NCI-H2171 (cell line): ENCODE data around the gene TPR.
A peak's percentile ranks its signal among the peaks of the same experiment; 100 is the strongest.
"Not testable (repeated sequence)": the region's sequence is repeated elsewhere in the genome, so short reads cannot be mapped to it uniquely, and the experiment has no call there.

ENCODE experiments used
- DNase-seq: peaks from one replicate; lab custom pipeline; 2025; lab: John Stamatoyannopoulos, UW

The TPR gene

DNA sequence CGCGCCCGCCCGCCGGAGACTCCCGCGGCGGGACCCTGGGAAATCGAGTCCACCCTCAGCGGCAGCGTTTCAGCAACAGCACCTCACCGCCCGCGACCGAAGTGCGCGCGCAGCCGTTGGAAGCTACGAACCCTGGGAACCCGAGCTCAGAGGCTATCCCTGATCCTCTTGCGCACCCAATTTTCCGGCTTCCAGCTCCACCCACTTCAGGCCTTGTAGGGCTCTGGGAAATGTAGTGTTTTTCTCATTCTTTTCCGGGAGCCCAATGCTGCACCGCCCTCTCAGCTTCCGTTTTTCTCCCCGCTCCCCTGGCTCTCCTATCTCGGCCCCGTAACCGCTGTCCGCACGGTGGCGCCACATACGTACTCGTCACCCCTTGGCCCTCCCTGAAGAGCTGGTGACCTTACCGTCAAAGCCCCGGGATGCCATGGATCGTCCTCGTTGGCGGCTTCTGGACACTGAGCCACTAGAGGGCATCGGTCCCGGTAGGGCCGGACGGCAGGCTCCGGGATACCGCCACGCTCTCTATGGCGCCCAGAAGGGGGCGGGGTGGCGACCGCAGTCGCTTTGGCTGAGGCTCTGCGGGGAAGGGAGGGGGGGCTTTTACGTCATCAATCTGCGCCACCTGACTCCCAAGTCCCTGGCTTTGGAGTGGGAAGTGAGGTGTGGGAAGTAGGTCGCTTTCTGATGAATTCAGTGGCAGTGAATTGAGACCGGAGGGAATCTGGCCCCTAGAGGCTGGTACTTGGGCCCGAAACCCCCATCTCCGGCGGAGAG is at the start of gene TPR, which contains the start of gene ODR4:
TPR (minus strand) TSS at position 102 of the 777 bp plus-strand sequence. CDS start 225 bp downstream, outside the sequence.
ODR4 (plus strand) TSS at position 687 of the 777 bp plus-strand sequence. CDS start 3,948 bp downstream, outside the sequence.
- peak; percentile 98 for DNase-seq

- no peak for DNase-seq
Measured at GRCh38 chr1:186424539-186424938, 49.5 kb upstream of the TPR start.

DNA sequence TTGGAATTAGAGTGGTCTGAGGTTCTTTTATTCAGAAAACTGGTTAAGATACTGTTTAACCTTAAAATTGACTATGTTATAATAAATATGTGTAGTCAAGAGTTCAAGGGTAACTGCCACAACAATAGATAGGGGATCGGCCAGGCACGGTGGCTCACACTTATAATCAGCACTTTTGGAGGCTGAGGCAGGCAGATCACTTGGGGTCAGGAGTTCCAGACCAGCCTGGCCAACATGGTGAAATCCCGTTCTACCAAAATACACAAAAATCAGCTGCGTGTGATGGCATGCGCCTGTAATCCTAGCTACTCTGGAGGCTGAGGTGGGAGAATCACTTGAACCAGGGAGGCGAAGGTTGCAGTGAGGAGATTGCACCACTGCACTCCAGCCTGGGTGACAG is 46.4 kb upstream of the TPR start:
- no peak for DNase-seq

- DNase-seq, result no peak
Measured at GRCh38 chr1:186420923-186421322, 45.9 kb upstream of the TPR start.

DNA sequence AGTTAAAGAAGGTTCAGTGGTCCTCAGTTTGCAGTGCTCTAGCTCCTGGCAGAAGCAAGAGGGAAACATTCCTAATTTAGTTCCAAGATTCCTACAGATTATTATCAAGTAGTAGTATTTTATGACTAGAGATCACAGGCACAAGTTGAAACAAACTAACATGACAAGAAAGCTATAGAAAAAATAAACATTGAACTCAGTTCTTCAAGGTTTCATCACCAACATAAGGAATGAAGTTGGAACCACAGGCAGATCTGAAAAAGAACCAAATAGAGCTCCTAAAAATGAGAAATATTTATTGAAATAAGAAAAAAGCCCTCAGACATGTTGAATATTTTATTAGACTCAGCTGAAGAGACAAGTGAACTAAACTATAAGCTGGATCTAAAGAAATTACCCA is 45.3 kb upstream of the TPR start:
- DNase-seq, result no peak

DNA sequence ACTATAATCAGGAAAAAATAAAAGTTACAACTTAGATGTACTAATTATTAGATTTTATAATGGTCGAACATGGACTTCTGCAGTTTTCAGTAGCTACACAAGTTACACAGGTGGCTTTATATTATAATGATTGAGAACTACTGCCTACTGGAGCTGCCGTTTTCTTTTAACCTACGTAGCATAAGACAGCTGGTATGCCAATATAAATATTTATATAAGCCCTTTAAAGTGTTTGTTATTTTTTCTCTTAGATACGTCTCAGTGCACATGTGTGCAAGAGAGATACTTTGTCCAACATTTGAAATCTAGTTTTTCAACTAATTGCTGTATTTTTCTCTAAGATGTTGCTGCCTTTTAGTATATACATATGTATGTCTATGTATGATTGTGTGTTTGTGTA is 43.5 kb upstream of the TPR start:
- DNase-seq, result no peak

- DNase-seq, result no peak
Measured at GRCh38 chr1:186413319-186413718, 38.3 kb upstream of the TPR start.

- DNase-seq, result no peak
Measured at GRCh38 chr1:186409091-186409490, 34.0 kb upstream of the TPR start.

GRCh38 chr1:186404454-186405051 is 29.5 kb upstream of the TPR start:
- no peak for DNase-seq

GRCh38 chr1:186403632-186404031 is 28.6 kb upstream of the TPR start:
- DNase-seq, result no peak

GRCh38 chr1:186401446-186401845 is 26.4 kb upstream of the TPR start:
- not testable (repeated sequence) for DNase-seq

DNA sequence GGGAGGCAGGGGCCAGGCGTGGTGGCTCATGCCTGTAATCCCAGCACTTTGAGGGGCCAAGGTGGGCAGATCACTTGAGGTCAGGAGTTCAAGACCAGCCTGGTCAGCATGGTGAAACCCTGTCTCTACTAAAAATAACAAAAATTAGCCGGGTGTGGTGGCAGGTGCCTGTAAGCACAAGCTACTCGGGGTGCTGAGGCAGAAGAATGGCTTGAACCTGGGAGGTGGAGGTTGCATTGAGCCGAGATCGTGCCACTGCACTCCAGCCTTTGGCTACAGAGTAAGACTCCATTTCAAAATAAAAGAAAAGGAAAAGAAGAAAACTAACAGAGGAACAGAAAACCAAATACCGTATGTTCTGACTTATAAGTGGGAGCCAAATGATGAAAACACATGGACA is 17.7 kb upstream of the TPR start:
- DNase-seq, result not testable (repeated sequence)

- no peak for DNase-seq
Measured at GRCh38 chr1:186391841-186392240, 16.8 kb upstream of the TPR start.

GRCh38 chr1:186390925-186391324 is 15.9 kb upstream of the TPR start:
- DNase-seq, result no peak

DNA sequence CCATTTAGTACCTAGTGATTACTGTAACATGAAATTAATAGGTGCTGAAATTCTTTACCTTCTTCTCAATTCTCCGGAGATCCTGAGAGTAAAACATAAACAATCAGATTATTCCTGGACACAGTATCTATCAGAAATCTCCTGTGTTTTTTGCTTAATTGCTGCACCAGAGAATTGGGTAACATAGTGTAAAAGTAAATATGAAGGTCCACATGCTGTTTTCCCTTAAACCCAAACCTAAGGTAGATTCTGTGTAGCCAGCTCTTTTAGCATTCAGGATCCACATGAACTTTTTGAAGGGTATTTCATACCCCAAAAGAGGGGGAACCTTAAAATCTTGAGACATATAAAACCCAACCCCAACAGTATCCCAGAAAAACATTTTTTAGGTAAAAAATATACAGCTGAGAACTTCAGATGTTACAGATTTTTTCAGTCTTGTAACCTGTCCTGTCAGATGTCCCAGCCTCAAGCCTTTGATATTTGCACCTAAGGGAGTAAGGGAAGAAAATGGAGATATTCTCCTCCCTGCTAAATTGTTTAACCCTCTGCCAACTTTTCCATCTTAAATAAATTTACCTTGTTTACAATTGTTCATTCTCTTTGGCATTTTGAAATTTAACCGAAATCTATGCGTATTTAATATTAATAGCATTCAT is 11.8 kb upstream of the TPR start:
- no peak for DNase-seq

- DNase-seq, result no peak
Measured at GRCh38 chr1:186375929-186376319, 871 bp upstream of the TPR start.

DNA sequence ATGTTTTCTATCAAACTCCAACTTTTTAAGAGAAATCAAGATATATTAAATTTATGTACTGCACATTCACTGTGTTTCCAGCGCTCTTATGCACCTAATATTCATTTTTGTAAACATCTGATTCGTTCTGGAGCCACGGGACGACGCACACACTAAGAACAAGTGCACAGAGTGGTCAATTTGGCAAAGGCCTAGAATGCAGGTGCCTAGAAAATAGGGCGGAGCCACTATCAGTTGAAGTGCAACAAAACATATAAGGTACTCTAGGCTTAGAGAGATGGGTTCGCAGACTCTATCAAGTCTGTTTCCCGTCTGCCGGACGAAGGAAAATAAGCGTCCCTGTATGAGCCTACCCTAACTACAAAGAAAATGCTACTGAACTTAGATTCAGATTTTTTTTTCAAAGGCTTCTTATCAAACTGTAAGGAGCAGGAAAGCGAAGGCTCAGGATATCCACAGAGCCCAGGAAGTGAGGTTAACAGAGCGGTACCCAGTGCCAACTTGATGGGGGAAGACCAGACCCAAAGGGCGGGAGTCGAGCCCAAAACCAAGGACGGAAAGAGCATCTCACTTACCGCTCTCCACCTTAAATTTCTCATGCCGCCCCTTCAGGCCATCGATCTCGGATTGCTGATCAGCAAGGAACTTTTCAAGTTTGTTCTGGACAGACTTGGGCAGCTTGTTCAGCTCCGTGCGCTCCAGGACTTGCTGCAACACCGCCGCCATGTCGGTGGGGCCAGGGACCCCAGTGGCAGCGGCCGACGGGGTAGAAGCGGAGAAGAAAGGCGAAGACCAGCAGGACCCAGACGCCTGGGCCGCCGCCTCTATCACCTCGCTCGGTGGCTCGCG is 526 bp downstream of the TPR start:
- DNase-seq, result peak; percentile 18

GRCh38 chr1:186347837-186348691 is 27.0 kb downstream of the TPR start:
- not testable (repeated sequence) for DNase-seq

- DNase-seq, result no peak
Measured at GRCh38 chr1:186340772-186341171, 34.3 kb downstream of the TPR start.

- DNase-seq, result no peak
Measured at GRCh38 chr1:186337554-186337953, 37.5 kb downstream of the TPR start.

DNA sequence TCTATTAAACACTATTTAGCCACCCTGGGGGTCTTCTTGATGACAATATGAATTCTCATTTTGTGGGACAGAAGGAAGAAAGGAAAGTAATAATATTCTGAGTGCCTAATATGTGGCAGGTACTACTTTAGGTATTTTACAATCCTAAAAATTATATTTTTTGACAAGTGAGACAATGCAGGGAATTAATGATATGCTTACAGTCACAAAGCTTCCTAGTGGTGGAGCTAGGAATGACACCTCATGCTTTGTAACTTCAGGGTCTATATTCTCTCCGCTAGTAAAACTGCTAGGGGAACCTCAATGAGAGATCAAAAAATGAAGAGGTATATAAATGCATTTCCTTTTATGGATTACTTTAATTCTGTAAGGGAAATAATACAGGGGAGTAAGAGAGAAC is 44.3 kb downstream of the TPR start:
- no peak for DNase-seq
